Left cardiac atrium (tissue), 4 donors: ENCODE results near the gene SATB2. TPM values are rescaled to one million over a fixed set of nuclear protein-coding genes. Genes with fewer than 3 reads are reported as not detected.

Experiments
- ATAC-seq, 2 donors: fragments of 200-7000 bp; cut with Tn5 transposase; one replicate each; pipeline ENCODE4 v1.9.1; 2020; ENCODE audit warnings: mild to moderate bottlenecking in 2 of 2, moderate library complexity in 2 of 2
- DNase-seq: peaks from one replicate; pipeline ENCODE4 v3.0.0-alpha.2; 2020
- intact Hi-C, 2 donors: fragments of 100-400 bp; cut with DNase I; formaldehyde crosslinking; loops; one replicate each; pipeline versions ENCODE4 v1.14.1 to v1.15.1; 2022 to 2023
- total RNA-seq, 2 donors: library from RNA; stranded (reverse); fragmentation: NEBNext Ultra II Directional; extraction: Animal tissue kit (Norgen Biotek cat#: 25700); gene quantifications; one replicate each; pipeline ENCODE4 v1.2.1, GENCODE V29; 2021
- donor health status: DM: no; HTN: yes; CAD: no.
- donor health status: DM: no; HTN: yes; CAD: no; lungs with severe emphysema.
- donor health status: DM: yes; HTN: yes; CAD: no.
- donor health status: Dilated cardiomyopathy.

SATB2 gene
- total RNA-seq, 2 donors from 2014 or later, result 2.2 to 2.4 TPM

DNA sequence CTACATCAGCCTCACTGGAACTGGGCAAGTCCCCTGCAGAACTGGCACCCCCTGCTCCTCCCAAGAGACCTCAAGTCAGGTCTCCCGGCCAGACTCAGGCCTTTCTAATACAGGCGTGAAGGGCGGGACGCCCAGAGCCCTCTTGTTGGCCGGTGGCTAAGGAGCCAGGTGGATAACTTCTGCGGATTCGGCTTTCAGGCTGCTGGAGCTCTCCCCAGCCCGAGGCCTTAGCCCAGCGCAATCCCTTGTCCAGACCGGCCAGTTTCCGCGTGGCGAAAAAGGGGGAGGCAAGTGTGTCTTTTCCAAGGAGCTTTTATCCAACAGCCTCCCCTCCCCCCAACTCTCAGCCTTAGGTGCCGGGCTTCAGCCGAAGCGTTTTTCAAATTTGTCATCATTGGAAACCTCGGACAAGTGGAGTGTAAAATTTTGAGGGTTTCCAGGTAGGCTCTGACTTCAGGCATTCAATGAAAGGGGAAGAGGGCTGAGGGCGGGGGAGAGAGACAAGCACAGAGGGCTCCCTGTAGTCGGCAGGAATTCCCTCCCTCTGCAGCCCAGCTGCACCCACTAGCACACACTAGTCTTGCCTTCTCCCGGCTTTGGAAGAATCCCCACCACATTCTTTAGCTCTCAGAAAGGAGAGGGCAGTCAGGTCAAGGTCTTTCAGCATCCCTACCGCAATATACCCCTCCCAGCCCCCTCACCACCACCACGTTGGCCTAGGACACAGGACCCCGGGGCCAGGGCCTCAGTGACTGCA, 9.5 kb upstream of the SATB2 start:
- intact Hi-C loops, result no loop called here
- DNase-seq (no peak), ATAC-seq (no peak)

DNA sequence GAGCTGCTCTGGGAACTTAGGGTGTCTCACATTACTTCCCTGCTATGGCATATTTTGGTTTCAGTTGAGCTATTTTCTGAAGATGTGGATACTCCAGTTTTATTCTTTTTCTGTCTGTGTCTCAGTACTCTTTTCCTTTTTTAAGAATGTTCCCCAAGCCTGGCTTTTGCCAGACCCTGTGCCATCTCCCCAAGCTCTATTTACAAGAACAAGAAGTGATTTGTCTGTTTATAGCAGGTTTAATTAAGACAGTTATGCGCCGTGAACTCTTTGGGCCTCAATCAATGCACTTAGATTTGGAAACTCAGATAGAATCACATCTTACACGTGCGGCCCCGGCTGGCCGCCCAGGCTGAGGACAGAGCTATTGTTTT, 8.9 kb upstream of the SATB2 start:
- intact Hi-C loops, result no loop called here
- no peak for ATAC-seq
- DNase-seq, result no peak

GRCh38 chr2:199465988-199466691, 8.4 kb upstream of the SATB2 start:
- DNase-seq (no peak), ATAC-seq (no peak)
- intact Hi-C loops, result no loop called here

GRCh38 chr2:199465390-199465789, 7.7 kb upstream of the SATB2 start:
- ATAC-seq (no peak), DNase-seq (no peak)
- intact Hi-C loops, result no loop called here

DNA sequence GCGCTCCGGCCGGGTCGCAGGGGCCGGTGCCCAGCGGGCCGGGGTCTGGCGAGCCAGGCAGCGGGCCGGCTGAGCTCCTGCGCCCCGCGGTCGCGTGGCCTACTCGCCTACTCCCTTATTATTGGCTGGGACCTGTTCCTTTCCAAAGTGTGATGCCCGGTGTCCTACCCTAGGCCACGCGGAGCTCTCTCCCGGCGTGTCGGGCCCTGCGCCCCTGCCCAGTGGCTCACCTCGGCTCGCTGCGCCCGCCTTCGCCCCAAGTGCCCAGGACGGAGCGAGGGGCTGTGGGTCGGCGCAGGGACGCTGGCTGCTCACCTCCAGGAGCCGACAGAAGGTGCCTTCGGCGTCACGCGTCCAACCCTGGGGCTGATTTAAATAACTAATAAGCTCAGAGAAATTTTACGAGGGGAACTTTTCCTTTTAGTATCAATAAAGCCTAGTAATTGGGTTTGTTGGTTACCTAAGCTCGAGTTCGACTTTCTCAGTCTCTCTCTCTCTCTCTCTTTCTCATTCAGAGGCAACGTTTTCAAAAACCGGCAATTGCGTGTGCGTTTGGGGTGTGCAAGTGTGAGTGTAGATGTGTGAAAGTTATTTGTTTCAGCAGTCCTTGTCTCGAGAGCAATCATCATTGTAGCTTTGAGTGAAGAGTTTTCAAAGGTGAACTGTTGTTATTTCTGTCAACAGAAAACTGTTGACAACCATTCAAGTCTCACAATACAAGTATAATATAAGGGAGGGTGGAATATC, 7.0 kb upstream of the SATB2 start:
- ATAC-seq, result no peak
- DNase-seq, result no peak
- intact Hi-C loops, result no loop called here

GRCh38 chr2:199463708-199464605, 6.2 kb upstream of the SATB2 start:
- ATAC-seq, result no peak
- intact Hi-C loops, result no loop called here
- DNase-seq, result no peak

- ATAC-seq (peak in 1 of 2 donors; percentile 48), DNase-seq (peak; percentile 71)
- intact Hi-C loops, result no loop called here
These were observed 5.4 kb upstream of the SATB2 start for GRCh38 chr2:199462956-199463692.

DNA sequence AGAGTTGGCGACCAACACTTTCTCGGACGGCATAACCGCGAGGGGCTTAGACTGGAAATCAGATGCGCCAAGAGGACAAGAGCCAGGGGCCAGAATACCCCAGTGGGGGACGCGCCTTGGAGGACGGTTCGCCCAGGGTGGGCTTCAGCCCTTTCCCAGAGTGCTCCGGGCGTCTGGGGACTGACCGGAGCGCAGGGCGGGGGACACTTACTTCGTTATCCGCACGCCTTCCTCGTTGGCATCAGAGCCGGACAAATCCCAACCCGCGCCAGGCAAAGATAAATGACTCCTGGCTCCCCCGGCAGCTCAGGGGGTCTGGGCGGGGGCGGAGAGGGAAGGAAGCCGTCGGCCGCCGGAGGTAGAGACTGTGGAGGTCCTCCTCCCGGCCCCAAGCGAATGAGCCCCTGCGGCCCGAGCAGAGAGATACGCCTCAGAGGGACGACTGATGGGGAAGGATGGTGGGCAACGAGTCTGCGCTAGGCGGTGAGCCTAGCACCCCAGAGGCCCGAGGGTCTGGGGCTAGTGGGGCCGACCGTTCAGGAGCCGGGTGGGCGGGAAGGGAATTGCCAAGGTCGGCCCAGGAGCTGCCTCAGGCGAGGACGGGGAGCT, 4.7 kb upstream of the SATB2 start:
- intact Hi-C loops, result no loop called here
- DNase-seq (no peak), ATAC-seq (no peak)

DNA sequence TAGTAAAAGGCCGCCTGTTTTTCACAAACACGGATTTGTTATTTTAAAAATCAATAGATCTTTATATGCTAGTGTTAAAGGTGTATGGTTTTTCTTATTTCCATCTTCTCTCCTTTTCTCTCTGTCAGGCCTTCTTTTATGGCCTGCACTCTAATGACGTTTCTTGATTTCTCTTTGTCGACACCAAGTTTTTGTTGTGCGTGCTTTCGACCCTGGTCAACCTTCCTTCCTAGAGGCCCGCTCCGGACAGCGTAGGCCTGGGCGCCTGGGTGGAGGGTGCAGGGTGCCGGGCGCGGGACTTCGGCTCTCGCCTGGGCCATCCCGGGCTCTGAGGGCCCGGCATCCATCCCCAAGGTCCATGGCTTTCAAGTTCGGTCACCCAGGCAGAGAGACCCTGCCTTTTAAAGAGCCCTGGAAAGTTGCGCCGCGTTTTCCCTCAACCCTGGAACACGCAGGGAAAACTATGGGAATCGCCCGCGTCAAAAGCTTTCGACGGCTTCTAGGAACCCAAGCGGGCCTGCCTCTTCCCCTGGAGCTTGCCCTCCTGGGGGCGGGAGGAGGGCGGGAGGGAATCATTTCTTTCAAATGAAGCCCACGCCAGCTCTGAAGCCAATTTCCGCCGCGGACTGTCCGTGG, 4.1 kb upstream of the SATB2 start:
- no peak for ATAC-seq
- DNase-seq, result no peak
- intact Hi-C loops, result no loop called here

- intact Hi-C loops, result no loop called here
These were observed 3.3 kb upstream of the SATB2 start for GRCh38 chr2:199460846-199461710.

DNA sequence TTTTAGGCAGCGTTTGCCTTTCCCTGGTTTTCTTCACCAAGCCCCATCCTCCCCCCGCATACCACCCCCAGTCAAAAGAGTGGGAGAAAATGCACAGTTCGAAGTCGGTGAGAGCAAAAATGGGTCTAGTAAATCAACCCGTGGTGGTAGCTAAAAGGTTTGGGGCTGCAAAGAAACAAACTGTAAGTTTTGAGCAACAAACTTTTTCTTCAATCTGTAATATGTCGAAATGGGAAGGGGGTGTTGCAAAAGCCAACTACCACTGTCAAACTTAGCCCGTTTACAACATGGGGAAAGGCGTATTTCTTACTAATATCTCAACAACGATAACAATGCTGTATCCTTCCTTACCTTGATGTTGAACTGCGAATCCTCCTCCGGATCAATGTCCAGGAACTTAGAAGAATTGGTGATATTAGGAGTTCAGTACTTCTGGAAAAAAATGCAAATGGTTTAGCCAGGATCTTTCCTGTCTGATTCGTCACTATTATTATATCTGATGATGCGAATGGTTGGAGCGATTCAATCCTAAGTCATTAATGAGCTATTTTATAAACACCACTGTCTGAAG, 2.4 kb upstream of the SATB2 start:
- intact Hi-C loops, result no loop called here
- no peak for DNase-seq
- no peak for ATAC-seq

More at GRCh38 chr2:199460846-199461710, 3.3 kb upstream of the SATB2 start:
- DNase-seq, result no peak
- no peak for ATAC-seq

DNA sequence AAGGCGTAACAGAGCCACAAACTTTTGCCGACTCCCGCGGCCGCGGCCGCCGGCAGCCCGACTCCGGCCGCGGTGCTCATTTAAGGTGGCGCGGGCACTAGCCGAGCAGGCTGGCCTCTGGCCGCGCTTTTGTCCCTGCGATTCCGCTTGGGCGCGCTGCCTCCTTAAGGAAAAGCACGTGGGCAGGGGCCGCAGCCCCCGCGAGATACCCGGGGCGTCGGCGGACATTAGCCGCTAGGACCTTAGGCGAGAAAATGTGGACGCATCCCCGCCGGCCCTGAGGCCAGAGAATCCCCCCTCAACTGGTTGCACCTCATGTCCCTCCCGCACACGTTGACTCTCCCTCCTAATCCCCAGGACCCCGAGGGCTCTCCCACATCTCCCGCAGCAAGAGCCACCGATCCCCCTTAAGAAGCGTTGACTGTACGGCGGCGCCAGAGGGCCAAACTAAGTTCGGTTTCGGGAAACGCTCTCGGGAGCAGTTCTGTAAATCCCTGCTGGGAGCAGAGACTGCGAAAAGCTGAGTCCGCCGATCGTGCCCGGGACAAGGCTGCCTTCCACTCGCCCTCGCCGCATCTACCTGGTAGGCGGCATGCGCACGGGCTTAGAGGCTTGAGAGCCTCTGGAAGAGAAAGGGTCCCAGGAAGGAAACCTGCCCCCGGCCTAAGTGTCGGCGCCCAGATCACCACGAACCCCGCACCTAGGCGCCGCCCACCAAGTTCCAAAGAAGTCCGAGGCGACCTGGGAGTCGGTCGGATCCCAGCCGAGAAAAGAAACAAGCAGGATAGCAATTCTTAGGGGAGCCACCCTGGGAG, 1.8 kb upstream of the SATB2 start:
- peak; percentile 92 for DNase-seq
- intact Hi-C loops, result no loop called here
- peak; percentile 86 for ATAC-seq

DNA sequence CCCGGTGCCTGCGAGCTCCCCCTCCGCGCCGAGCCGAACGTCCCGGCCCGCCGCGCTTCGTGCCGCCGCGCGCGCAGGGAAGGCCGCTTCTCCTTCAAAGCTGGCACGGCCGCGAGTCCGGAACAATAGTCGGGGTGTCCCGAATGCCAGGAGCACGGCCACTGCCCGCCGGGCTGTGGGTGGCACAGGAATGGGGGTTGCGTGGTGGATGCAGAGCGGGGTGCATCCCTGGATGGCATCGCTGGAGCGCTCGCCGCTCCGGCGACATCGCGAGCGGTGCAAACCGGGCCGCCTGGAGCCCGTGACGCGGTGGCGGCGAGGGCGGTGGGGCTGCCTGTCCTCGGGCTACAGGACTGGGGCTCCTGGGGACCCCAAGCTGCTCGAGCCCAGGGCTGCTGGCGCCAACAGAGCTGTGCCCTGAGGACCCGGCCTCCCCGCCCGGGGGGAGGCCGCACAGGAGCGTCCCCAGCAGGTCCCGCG, 1.1 kb upstream of the SATB2 start:
- ATAC-seq (peak; percentile 51 to 57), DNase-seq (no peak)
- intact Hi-C loops, result no loop called here

DNA sequence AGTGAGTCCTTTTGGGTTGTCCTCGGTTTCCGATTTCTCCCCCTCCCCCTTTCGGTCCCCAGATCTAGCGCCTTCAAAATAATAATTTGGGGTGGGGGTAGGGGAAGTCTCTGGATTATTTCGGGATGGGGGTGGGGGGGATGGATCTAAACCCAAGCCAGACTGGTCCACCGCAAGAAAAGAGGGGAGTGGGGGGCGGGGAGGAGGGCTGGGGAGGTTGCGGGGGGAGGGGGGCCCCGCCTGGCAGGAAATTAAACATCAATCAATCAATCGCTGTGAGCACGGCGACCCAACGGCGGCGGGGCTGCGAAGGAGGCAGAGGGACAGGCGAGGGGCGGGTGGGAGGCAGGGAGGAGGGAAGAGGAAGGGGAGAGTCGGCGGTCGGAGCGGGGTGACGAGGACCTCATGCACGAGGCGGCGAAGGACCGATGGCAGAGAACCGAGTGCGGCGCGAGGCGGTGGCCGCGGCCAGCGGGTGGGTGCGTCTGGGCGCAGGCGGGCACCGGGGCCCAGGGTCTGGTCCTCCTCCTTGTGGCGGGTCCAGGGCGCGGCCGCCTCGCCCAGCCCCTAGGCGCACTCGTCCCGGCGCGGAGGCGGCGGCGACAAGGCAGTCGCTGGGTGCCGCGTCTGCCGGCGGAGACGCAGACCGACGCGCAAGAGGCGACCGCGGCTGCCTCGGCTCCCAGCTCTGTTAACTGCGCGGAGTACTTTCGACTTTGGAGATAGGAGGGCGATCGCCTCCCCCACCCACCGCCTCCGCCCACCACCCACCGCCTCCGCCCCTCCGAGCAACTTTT, 468 bp upstream of the SATB2 start:
- DNase-seq (no peak), ATAC-seq (peak; percentile 14 to 25)
- intact Hi-C loops, result no loop called here
